GM12801 (cell line): ENCODE results near the gene CRYBG3.

ENCODE experiments used
- CTCF ChIP-seq: IDR thresholded peaks from one replicate; pipeline ENCODE4 v1.5.1; 2011; ENCODE audit warnings: control low read depth; ENCODE audit not compliant: insufficient read length; ENCODE audit errors: extremely low read depth

The CRYBG3 gene

DNA sequence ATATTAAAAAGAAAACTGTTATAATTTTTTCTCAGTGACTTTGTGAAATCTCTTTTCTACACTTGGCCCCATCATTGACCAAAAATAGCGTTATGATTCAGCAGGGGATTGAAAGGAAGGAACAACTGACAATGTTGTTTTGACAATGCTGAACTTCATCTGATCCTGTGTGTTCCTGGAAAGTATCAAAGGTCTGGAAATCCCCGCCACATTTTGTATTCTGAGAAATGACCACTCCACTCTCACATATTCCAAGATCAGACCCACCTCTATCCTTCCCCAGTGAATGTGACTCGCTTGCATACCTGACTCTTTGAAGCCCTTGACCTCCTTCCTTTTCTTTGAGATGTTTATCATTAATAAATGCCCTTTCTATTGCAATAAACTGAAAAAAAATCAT is 160.1 kb downstream of the CRYBG3 start:
- no peak for TF ChIP-seq CTCF

- no peak for TF ChIP-seq CTCF
These were observed 162.2 kb downstream of the CRYBG3 start for GRCh38 chr3:97983933-97984491.

DNA sequence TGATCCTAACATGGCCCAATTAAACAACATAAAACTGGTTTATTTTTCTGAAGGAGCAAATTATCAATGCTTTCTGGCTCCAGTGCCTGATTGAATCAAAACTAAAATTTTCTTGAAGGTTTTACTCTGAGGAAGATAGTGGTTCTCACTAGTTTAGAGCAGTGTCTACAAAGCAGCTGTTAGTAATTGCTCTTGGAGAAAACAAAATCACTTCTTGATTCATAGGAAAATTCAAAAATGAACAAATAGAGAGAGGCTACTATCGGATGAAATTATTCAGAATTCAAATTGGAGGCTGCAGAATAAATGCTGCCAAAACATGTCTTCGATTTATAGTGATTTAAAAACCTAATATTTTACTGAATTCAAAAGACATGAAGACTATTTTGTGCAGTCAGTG is 165.5 kb downstream of the CRYBG3 start:
- TF ChIP-seq CTCF, result no peak

DNA sequence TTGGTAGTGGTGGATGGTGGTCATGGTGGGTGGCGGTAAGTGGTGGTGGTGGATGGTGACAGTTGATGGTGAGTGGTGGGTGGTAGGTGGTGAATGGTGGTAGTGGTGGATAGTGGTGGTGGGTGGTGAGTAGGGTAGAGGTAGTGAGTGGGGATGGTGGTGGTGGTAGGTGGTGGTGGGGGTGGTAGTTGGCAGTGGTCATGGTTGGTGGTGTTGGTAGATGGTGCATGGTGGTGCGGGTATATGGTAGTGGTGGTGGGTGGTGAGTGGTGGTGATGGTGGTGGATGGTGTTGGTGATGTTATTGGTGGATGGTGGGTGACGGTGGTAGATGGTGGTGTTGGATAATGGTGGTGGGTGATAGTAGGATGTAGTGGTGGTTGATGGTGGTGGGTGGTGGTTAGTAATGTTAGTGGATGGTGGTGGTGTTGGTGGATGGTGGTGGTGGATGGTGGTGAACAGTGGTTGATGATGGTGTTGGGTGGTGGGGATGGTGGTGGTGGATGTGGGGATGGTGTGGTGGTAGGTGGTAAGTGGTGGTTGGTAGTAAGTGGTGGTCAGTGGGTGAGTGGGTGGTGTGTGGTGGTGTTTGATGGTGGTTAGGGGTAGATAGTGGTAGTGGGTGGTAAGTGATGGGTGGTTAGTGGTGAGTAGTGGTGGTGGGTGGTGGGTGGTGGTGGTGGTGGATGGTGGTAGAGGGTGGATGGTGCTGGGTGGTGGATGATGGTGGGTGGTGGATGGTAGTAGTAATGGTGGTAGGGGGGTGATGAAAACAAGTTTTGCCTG is 167.2 kb downstream of the CRYBG3 start:
- no peak for TF ChIP-seq CTCF

- TF ChIP-seq CTCF, result no peak
These were observed 168.9 kb downstream of the CRYBG3 start for GRCh38 chr3:97990624-97991292.

DNA sequence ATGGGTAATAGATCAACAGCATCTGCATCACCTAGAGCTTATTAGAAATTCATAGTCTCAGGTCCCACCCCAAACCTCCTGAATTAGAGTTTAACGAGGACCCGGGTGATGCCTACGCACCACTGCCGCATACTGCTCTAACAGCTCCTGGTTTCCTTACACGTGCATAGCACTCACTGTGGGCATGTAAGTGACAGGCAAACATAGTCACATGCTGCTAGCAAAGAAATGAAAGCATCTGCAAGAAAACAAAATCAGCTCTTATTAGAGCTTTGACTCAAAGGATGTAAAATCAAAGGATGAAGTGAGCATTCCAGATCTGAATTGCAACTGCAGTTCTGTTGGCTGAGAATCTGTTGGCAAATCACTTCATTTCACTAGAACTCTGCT is 169.5 kb downstream of the CRYBG3 start:
- TF ChIP-seq CTCF, result no peak

GRCh38 chr3:97992547-97993173 is 170.8 kb downstream of the CRYBG3 start:
- no peak for TF ChIP-seq CTCF
